ENCODE data around the gene FHOD3.

DNA sequence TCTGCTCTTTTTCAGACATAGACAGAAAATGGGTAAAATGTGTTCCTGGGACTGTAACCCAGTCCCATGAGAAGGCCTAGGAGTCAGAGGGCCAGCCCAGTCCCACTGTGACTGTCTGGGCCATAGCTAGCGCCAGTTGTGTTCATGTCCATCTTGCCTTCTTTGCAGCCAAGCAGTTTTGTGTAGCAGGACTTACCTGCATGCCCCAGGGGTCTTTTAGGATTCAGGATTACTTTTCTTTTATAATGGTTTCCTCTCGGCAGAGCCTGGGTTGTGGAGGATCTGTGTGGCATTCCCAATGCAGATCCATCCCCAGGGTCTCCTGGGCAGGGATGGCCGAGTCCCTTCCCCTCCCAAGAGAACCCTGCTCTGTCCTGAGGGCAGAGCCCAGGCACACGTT is 90.8 kb downstream of the FHOD3 start:
- TF ChIP-seq, protein P1, sequence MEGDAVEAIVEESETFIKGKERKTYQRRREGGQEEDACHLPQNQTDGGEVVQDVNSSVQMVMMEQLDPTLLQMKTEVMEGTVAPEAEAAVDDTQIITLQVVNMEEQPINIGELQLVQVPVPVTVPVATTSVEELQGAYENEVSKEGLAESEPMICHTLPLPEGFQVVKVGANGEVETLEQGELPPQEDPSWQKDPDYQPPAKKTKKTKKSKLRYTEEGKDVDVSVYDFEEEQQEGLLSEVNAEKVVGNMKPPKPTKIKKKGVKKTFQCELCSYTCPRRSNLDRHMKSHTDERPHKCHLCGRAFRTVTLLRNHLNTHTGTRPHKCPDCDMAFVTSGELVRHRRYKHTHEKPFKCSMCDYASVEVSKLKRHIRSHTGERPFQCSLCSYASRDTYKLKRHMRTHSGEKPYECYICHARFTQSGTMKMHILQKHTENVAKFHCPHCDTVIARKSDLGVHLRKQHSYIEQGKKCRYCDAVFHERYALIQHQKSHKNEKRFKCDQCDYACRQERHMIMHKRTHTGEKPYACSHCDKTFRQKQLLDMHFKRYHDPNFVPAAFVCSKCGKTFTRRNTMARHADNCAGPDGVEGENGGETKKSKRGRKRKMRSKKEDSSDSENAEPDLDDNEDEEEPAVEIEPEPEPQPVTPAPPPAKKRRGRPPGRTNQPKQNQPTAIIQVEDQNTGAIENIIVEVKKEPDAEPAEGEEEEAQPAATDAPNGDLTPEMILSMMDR (IDR thresholded peaks at IDR 0.05; ENCODE audit: low read length), result no peak
- TF ChIP-seq EZH2phosphoT487 (IDR thresholded peaks at IDR 0.05; ENCODE audit: low read length) (no peak), EZH2 (optimal IDR thresholded peaks at IDR 0.05; ENCODE audit: low read depth, low read length) (no peak)

All from MM.1S (cell line).